Activated CD8-positive, alpha-beta T cell treated with anti-CD3 and anti-CD28 coated beads for 36 hours (primary cell): ENCODE data around the gene MGARP. TPM values are rescaled to one million over a fixed set of nuclear protein-coding genes. Genes with fewer than 3 reads are reported as not detected.

Experiments used
- ATAC-seq: fragments of 200-7000 bp; cut with Tn5 transposase; one replicate; pipeline ENCODE4 v1.10.0; 2021; ENCODE audit warnings: mild to moderate bottlenecking, moderate library complexity
- CTCF ChIA-PET: fragments of 350-600 bp; sonication (Branson Sonifier 250); formaldehyde crosslinking; loops from one replicate; lab custom pipeline; 2021; ENCODE audit warnings: antibody characterized with exemption; lab: Charles Lee
- POLR2A ChIA-PET: fragments of 350-600 bp; sonication (Branson Sonifier 250); formaldehyde crosslinking; loops from one replicate; lab custom pipeline; 2021; ENCODE audit warnings: antibody characterized with exemption; lab: Charles Lee
- DNase-seq: peaks from one replicate; pipeline ENCODE4 v3.0.0-alpha.2; 2020
- H3K27ac Mint-ChIP-seq: one replicate; pipeline ENCODE4 v1.8.0; 2021; ENCODE audit warnings: mild to moderate bottlenecking, mixed read lengths
- H3K27me3 Mint-ChIP-seq: one replicate; pipeline ENCODE4 v1.8.0; 2021; ENCODE audit warnings: mixed read lengths
- H3K36me3 Mint-ChIP-seq: one replicate; pipeline ENCODE4 v1.8.0; 2021; ENCODE audit warnings: low read depth, mixed read lengths
- H3K4me1 Mint-ChIP-seq: one replicate; pipeline ENCODE4 v1.8.0; 2021; ENCODE audit warnings: low read depth, mixed read lengths
- H3K4me3 Mint-ChIP-seq: one replicate; pipeline ENCODE4 v1.8.0; 2021; ENCODE audit warnings: mild to moderate bottlenecking, moderate library complexity, mixed read lengths
- H3K9me3 Mint-ChIP-seq: one replicate; pipeline ENCODE4 v1.8.0; 2021; ENCODE audit warnings: mixed read lengths
- intact Hi-C: fragments of 100-400 bp; cut with micrococcal nuclease; formaldehyde crosslinking; loops from one replicate; pipeline ENCODE4 v1.10.0; 2022
- total RNA-seq, 2 experiments: library from RNA; stranded (reverse); gene quantifications; one replicate each; pipeline ENCODE4 v1.2.3, GENCODE V29; 2021
- TF ChIP-seq, protein P1 (sequence below): fragments of 200-600 bp; IDR thresholded peaks from one replicate; pipeline ENCODE4 v1.8.0; 2022; ENCODE audit warnings: antibody characterized with exemption, mild to moderate bottlenecking

The MGARP gene
- total RNA-seq, 2 experiments from 2014 or later: 0.22 to 0.32 TPM

GRCh38 chr4:139229534-139230039 is 50.4 kb downstream of the MGARP start:
- DNase-seq: no peak
- Mint-ChIP-seq H3K27ac (no peak overlapping the region), H3K4me3 (no peak overlapping the region), H3K4me1 (no peaks in the 10 kb centered on the region), H3K36me3 (no peaks in the 10 kb centered on the region), H3K27me3 (no peaks in the 10 kb centered on the region), H3K9me3 (no peaks in the 10 kb centered on the region)
- ATAC-seq: no peak
- TF ChIP-seq, protein P1, sequence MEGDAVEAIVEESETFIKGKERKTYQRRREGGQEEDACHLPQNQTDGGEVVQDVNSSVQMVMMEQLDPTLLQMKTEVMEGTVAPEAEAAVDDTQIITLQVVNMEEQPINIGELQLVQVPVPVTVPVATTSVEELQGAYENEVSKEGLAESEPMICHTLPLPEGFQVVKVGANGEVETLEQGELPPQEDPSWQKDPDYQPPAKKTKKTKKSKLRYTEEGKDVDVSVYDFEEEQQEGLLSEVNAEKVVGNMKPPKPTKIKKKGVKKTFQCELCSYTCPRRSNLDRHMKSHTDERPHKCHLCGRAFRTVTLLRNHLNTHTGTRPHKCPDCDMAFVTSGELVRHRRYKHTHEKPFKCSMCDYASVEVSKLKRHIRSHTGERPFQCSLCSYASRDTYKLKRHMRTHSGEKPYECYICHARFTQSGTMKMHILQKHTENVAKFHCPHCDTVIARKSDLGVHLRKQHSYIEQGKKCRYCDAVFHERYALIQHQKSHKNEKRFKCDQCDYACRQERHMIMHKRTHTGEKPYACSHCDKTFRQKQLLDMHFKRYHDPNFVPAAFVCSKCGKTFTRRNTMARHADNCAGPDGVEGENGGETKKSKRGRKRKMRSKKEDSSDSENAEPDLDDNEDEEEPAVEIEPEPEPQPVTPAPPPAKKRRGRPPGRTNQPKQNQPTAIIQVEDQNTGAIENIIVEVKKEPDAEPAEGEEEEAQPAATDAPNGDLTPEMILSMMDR: peak; percentile 70
- intact Hi-C loops: loop anchor here (1.0 kb wide), 1 partner anchor 66 kb away; no protein-coding TSS in a partner anchor
- ChIA-PET POLR2A (no interaction called here), CTCF (interaction anchor here (2.5 kb wide), 1 partner anchor 66 kb away, joined by 15 read pairs; no protein-coding TSS in a partner anchor)

DNA sequence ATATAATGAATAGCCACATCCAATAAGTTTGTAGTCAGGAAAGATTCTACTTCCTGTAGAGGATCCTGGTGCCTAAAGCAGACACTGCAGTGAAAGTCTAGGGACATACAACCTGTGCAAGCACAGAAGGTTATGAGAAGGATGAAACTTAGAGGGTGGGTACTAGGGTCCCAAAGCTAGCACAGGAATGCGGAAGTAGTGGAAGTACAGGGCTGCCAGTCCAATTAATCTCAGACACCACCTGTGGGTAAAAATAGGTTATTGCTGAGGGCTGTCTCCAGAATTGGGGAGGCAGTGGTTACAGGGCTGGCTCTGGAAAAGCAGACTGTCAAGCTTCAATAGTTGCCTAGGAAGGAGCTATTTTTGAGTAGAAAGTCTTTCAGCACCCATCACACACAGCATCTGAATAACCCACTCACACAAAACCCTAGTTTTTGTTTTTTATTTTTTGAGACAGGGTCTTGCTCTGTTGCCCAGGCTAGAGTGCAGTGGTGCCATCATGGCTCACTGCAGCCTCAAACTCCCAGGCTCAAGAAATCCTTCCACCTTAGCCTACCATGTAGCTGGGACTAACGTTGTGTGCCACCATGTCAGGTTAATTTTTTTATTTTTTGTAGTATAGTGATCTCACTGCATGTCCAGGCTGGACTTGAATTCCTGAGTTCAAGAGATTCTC is 52.2 kb downstream of the MGARP start:
- no peak overlapping the region for H3K27ac Mint-ChIP-seq

GRCh38 chr4:139223682-139224317 is 56.2 kb downstream of the MGARP start:
- Mint-ChIP-seq H3K4me3 (no peak overlapping the region), H3K27ac (no peak overlapping the region), H3K27me3 (no peaks in the 10 kb centered on the region), H3K4me1 (peaks cover 16% of the 10 kb centered on the region), H3K36me3 (no peaks in the 10 kb centered on the region), H3K9me3 (no peaks in the 10 kb centered on the region)
- intact Hi-C loops: no loop called here
- peak; percentile 76 for ATAC-seq
- TF ChIP-seq, protein P1: no peak
- DNase-seq: peak; percentile 29
- ChIA-PET POLR2A (interaction anchor here (0.6 kb wide), 1 partner anchor 67 kb away, joined by 4 read pairs; no protein-coding TSS in a partner anchor), CTCF (interaction anchor here (1.0 to 1.3 kb wide), 2 partner anchors 10 to 76 kb away, joined by 3 to 4 read pairs; no protein-coding TSS in a partner anchor)

More for the DNA sequence above, 52.2 kb downstream of the MGARP start:
- Mint-ChIP-seq H3K36me3 (no peaks in the 10 kb centered on the region), H3K4me3 (no peak overlapping the region), H3K27me3 (no peaks in the 10 kb centered on the region), H3K4me1 (peaks cover 10% of the 10 kb centered on the region), H3K9me3 (no peaks in the 10 kb centered on the region)
- DNase-seq (peak; percentile 9), ATAC-seq (peak; percentile 60)
- ChIA-PET CTCF (interaction anchor here (0.5 to 2.9 kb wide), 9 partner anchors 9 to 187 kb away, joined by 3 to 16 read pairs (median 4); no protein-coding TSS in a partner anchor), POLR2A (interaction anchor here (0.5 to 1.2 kb wide), 2 partner anchors 73 to 208 kb away, joined by 3 to 4 read pairs; partner anchors contain the start of gene NAA15)
- intact Hi-C loops: no loop called here
- TF ChIP-seq, protein P1: peak; percentile 23

DNA sequence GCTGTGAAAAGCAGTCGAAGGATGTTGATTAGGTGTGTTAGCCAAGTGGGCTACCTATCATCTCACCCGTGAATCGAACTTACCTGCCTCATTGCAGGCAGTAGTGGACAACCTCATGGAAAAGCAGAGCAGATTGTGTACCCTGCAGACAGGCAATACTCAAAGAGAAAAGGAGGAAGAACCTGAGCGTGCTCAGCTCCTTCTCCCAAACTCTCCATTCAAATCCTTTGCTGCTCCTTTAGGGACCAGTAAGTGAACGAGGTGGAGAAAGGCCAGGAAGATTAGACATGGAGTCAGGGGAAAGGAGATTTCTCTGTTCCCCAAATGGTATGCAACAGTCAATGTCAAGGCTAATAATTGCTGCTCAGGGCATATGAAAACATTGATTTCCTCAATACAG is 57.8 kb downstream of the MGARP start:
- Mint-ChIP-seq H3K27ac (no peak overlapping the region), H3K27me3 (no peaks in the 10 kb centered on the region), H3K4me1 (peaks cover 16% of the 10 kb centered on the region), H3K36me3 (no peaks in the 10 kb centered on the region), H3K9me3 (no peaks in the 10 kb centered on the region), H3K4me3 (no peak overlapping the region)
- intact Hi-C loops: no loop called here
- CTCF ChIA-PET: no interaction called here
- ATAC-seq: no peak
- no peak for DNase-seq
- POLR2A ChIA-PET: interaction anchor here (0.6 kb wide), 1 partner anchor 44 kb away, joined by 3 read pairs; no protein-coding TSS in a partner anchor
- TF ChIP-seq, protein P1: no peak
